CD4-positive, alpha-beta T cell treated with Interleukin-4 for 1 hour (primary cell): ENCODE results near the gene GNLY.

ENCODE experiments used
- DNase-seq, 2 donors: peaks; one replicate each; pipeline ENCODE4 v3.0.0-alpha.2; 2020 to 2022

Gene GNLY

GRCh38 chr2:85690932-85691331, 3.2 kb upstream of the GNLY start:
- no peak for DNase-seq

DNA sequence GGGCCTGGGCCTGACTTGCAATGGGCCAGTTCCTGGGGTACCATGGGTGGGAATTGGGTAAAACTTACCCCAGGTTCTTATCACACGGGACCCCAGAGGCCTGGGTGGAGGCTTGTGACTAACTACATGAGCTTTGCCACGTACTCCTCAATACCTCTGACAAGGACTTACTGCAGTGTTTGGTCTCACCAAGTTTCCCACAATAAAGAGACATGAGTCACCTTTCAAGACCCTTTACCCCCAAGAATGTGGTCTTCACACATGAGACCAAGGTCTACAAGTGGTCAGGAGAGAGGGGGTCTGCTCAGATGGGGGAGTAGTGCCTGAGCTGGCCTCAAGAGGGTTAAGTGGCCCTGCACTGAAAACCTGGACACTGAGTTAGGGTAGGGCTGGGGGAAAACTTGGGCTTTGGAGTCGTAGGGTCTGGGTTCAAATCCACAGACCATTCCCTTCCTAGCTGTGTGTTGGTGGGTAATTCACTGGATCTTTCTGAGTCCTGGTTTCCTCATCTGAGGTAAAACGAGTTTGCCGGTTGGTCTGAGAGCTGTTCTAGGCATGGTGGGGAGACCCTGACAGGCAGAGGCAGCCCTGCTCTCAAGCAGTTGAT, 2.0 kb upstream of the GNLY start:
- DNase-seq = no peak

- no peak for DNase-seq
Measured at GRCh38 chr2:85695121-85695520, 963 bp downstream of the GNLY start.

DNA sequence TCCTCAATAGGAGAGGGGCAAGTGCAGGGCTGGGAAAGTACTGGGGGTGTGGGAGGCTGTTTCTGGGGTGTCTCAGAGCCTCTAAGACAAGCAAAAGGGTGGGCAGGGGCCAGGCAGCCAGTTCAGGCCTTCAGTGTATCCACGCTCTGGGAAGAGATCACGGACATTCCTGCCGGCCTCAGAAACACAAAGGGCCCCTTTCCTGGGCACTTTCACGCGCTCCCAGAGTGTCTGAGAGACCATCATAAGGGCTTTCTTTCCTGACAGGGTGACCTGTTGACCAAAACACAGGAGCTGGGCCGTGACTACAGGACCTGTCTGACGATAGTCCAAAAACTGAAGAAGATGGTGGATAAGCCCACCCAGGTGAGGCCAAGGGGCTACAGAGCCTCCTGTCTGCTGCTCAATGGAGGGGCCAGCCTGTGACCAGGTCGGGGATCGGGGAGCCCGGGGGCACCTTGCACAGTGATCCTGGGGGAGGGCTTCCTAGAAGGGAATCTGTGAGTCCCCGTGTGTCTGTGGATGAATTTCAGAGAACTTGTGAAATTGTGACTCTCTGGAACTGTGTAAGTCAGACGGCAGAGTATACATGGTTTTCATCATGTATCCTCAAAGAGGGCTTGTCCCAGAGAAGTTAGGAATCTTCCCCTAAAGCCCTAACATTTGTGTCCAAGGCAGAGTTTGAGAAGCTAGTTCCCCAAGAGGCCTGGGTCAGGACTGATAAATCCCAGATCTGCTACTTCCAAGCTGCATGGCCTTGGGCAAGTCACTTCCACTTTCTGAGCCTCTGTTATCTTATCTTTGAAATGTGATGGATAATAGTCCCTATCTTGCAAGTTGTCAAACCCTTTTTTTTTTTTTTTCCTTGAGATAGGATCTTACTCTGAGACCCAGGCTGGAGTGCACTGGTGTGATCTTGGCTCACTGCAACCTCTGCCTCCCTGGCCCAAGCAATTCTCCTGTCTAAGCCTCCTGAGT, 1.8 kb downstream of the GNLY start:
- DNase-seq = no peak

DNA sequence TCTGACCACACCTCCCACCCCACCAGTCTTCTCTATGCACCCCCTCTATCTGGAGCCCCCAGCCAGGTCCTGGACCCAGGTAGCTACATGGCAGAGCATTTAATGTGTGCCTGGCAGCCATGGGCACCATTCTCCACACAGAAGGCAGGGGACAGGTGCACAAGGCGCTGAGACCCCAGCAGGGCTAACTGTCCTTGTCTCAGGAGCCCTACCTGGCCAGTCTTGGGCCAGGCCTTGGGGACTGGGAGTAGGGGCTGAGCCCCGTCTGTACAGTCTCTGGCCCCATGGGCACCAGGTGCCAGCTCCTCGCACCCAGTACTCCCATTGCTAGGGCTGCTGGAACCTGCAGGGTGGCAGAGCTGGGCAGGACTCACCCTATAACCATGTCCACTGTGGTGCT, 2.9 kb downstream of the GNLY start:
- no peak for DNase-seq

DNA sequence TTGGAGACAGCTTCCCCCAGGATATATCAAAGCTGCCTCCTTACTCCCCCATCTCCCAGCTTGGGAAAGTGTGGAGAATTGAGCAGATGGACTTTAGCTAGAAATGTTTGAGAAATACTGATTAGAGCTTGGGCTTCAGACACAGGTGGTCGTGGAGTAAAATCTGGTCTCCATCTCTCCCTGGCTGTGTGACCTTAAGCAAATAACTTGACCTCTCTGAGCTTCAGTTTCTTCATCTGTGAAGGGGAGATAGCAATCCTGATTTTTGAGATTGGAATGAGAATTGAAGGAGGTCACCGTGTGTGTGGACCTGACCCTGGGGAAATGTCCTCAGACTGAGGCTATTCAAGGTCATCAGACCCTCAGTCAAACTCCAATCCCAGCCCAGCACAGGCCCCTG, 3.6 kb downstream of the GNLY start:
- no peak for DNase-seq

- DNase-seq = no peak
Measured at GRCh38 chr2:85698184-85698879, 4.2 kb downstream of the GNLY start.

GRCh38 chr2:85698880-85699254, 4.7 kb downstream of the GNLY start:
- no peak for DNase-seq

- DNase-seq = no peak
Measured at GRCh38 chr2:85699325-85699724, 5.2 kb downstream of the GNLY start.

DNA sequence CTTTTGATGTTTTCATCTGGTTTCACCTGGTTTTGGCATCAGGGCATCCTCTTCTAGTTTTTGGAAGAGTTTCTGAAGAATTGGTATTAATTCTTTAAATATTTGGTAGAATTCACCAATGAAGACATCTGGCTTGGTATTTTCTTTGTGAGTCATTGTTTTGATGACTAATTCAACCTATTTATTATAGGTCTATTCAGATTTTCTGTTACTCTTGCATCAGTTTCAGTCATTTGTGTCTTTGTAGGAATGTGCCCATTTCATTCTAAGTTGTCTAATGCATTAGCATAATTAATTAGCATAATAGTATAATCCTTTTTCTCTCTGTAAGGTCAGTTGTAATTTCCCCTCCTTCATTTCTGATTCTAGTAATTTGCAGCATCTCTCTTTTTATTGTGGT, 8.0 kb downstream of the GNLY start:
- DNase-seq = no peak

DNA sequence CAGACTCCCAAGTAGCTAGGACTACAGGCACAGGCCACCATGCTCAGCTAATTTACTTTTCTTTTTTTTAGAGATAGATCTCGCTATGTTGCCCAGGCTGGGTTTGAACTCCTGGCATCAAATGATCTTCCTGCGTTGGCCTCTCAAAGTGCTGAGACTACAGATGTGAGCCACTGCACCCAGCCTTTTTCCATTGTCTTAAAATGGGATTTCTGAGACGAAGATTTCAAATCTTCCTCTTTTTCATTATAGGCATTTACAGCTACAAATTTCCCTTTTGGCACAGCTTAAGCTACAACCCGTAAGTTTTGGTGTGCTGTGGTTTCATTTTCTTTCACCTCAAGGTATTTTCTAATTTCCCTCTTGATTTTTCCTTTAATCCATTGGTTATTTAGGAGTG, 8.6 kb downstream of the GNLY start:
- no peak for DNase-seq

DNA sequence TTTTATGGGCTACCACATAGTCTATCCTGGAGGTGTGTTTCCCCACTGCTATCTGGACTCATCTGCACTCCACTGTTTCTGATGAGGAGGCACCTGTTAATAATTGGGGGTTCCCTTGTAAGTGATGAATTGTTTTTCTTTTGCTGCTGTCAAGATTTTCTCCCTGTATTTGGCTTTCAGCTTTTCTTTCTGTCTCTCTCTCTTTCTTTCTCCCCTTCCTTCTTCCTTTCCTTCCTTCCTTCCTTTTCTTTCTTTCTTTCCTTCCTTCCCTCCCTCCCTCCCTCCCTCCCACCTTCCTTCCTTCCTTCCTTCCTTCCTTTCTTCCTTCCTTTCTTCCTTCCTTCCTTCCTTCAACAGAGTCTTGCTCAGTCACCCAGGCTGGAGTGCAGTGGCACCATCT, 9.2 kb downstream of the GNLY start:
- DNase-seq = no peak

GRCh38 chr2:85704038-85704437, 9.9 kb downstream of the GNLY start:
- no peak for DNase-seq

DNA sequence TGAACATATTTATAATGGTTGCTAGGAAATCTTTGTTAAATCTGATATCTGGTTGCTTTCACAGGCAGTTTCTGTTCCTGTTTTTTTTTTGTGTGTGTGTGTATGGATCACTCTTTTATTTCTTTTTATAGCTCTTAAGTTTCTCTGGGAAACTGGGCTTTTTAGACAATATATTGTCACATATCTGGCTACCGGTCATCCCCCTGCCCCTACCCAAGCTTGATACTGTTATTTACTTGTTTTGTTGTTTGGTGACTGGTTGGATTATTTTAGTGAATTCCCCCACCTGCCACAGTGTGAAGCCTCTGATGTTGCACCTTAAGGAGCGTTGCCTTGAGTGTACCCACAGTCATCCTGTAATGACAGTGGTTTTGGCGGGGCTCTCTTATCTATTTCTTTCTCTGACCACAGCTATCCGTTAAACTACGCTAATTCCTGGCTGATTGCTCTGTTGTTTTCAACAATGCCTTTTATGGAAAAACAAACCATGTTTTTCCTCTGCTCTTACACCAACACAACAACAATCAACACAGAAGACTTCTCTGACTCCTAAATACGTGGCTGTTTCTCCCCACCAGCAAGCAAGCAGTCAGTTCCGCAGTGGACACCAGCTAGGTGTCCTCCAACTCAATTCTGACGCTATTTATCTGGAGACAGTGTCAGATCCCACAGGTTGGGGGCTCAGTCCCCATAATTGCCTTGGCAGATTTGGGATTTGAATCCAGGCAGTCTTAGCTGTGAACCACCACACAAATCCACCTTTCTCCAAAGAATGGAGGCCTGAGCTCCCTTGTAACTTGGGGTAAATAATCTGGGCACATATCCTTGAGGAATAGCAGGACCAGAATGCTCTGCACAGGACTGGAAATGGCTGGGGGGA, 10.9 kb downstream of the GNLY start:
- DNase-seq = peak; percentile 47 to 59

- no peak for DNase-seq
Measured at GRCh38 chr2:85705680-85706039, 11.5 kb downstream of the GNLY start.

DNA sequence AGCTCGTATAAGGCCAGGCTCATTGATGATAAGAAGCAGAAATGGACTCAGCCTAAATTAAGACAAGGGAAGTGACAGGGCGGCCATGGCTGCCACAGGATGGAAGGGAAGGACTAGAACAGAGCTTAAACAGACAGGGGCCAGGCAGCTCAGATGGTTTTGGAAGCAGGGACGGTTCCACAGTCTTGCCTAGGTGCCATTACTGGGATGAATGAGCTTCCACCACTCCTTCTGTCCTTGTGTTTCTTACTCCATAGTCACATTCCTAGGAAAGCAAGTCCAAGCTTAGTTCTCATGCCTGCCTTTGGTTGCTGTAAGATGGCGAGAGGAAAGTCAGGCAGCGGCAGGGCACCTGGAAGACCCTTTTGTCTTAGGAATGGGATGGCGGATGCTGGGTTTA, 11.9 kb downstream of the GNLY start:
- DNase-seq = no peak

DNA sequence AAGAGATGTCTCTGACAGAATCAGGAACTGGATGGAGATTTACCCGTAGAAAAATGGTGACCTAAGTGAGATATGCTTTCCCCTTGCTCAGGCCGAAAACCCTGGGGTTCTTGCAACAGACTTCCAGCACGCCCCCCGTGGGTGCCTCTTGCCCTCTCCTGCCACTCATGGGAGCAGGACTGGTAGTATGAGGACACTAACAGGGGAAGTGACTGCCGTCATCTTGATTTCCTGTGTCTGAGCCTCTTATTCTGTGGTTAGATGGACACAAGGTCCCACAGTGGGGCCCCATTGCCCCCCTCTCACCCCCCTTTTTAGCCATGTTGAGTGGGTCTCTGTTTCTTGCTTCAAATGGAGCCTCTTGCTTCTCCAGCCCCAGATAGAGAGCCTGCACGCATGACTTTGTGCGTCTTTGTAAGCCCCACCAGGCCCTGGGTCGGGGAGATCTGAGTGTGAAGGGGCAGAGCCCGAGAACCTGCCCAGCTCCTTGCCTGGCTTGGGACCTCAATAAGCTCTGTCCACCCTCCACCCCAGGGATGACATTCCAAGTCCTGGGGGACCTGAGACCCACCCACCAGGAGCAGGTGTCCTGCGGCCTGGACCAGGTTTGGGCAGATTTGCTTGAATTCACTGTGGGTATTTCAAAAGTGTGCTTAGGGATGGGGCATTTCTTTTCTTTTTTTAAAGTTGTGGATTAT, 12.6 kb downstream of the GNLY start:
- peak in 1 of 2 donors; percentile 60 for DNase-seq

DNA sequence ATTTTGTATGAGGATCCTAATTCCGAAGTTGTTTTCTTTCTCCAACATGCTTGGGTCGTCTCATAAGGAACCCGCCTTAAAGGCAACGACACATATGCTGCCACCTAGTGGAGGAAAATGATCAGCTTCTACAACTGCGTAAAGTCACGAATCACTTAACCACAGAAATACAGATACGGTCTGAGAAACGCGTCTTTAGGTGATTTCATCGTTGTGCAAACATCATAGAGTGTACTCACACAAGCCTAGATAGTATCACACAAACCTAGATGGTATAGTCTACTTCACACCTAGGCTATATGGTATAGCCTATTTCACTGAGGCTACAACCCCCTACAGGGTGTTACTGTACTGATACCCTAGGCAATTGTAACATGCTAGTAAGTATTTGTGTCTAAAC, 13.1 kb downstream of the GNLY start:
- DNase-seq = peak; percentile 74 to 83

DNA sequence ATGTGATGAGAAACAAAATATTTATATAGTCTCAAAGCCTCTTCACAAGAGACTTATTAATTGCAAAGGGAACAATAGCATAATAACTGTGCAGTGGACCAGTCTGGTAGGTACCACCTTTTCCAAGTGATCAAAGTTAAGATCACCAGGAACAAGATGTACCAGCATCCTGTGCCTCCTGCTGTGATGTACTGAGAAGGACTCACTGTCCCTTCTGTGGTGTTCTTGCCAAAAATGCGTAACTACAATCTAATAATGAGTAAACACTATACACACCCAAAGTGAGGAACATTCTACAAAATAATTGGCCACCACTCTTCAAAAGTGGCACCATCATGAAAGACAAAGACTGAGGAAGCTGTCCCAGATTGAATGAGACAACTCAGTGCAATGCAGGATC, 14.5 kb downstream of the GNLY start:
- DNase-seq = no peak

- no peak for DNase-seq
Measured at GRCh38 chr2:85709401-85709811, 15.2 kb downstream of the GNLY start.

DNA sequence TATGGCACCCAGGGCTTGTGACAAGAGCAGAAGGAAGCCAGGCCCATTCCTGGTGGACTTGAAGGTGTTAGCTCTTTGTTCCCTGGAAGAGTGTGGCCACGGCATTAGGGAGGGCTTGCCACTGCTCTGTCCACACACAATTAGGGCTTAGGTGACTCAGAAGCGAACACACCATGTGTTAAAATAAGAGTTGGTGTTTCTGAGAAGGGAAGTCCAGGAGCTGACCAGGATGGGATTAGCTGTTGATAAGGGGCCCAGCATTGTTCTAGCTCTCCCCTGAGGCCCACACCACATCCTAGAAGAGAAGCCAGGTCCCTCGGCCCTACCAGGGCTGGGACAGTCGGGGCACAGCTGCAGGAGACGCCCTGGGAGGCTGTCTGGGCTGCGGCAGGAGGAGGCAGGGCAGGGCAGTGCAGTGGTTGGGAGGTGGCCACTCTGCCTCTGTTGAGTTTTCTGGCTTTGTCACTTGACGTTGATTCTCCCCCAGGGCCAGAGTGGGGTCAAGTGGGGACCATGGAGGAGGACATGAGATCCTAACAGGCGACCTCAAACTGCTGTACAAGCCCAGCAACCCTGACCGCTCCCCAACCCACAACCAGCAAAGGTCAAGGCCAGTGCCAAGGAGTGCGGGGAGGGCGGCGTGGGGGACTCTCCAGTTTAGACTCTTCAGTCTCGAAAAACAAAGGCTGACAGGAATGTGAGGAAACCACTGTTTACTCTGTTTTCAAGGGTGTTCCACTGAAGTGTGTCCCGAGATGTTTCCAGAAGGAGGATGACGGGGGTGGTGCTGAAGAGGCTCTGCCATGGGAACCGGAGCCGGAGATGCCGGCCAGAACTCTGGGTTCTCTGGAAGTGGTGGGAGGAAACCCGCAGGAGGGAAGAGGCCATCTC, 16.8 kb downstream of the GNLY start:
- DNase-seq = no peak
